ENCODE results near the gene C16orf96.

Gene C16orf96

DNA sequence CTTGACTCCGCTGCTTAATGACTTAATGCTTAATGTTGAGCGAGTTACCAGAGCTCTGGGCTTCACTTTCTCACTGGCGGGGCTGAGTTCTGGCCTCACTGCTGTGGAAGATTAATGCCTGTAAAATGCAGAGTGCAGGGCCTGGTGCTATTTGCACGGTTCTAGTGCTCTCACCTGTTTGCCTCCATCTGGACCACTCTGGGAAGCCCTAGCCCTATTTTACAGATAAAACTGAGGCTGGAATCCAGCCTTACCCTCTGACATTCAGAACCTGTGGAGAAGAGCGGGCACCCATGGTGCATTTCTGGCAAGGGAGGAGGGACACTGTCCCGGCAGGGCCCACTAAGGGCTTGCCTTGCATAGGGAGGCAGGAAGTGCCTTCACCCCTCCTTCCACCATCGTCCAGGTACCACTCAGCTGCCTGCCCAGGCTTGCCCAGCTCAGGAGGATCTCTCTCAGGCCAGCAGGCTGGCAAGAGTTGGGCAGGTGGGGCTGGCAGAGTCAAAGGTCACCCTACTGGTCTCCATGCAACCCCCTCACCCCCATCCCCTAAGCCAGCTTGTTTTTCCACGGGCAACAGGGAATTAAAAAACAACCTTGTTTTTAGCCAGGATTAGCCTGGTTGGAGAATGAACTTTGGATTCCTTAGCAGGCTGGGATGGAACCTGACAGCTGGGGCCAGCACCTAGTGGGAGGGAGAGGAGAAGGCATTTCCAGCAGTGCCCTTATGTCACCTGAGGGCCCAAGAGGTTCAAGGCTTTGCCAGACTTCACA lies 62.7 kb downstream of the C16orf96 start:
- TF ChIP-seq, protein P1, sequence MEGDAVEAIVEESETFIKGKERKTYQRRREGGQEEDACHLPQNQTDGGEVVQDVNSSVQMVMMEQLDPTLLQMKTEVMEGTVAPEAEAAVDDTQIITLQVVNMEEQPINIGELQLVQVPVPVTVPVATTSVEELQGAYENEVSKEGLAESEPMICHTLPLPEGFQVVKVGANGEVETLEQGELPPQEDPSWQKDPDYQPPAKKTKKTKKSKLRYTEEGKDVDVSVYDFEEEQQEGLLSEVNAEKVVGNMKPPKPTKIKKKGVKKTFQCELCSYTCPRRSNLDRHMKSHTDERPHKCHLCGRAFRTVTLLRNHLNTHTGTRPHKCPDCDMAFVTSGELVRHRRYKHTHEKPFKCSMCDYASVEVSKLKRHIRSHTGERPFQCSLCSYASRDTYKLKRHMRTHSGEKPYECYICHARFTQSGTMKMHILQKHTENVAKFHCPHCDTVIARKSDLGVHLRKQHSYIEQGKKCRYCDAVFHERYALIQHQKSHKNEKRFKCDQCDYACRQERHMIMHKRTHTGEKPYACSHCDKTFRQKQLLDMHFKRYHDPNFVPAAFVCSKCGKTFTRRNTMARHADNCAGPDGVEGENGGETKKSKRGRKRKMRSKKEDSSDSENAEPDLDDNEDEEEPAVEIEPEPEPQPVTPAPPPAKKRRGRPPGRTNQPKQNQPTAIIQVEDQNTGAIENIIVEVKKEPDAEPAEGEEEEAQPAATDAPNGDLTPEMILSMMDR (IDR thresholded peaks at IDR 0.05; ENCODE audit: control insufficient read depth, insufficient read depth, low read depth, low read length, missing control alignments) = no peak
- no peak overlapping the region for H3K4me3 ChIP-seq (ENCODE audit: control insufficient read depth, low read depth, low read length)
- DNase-seq (ENCODE audit: low read depth) = no peak

DNA sequence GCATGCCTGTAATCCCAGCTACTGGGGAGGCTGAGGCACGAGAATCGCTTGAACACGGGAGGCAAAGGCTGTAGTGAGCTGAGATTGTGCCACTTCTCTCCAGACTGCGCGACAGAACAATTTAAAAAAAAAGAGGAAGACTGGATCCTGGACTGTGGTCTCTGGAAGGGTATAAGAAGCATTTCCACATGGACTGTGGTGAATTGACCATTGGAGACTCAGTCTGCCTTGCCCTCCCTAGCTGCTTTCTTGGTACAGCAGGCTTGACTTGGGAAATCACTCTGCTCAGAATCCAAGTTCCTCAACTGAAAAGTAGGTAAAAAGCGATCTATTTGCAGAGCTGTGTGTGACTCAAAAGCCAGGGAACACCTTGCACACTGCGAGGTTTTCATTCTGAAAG lies 67.5 kb downstream of the C16orf96 start:
- H3K4me3 ChIP-seq (ENCODE audit: control insufficient read depth, low read depth, low read length) = no peak overlapping the region
- no peak for DNase-seq (ENCODE audit: low read depth)
- TF ChIP-seq, protein P1 (IDR thresholded peaks at IDR 0.05; ENCODE audit: control insufficient read depth, insufficient read depth, low read depth, low read length, missing control alignments) = no peak

DNA sequence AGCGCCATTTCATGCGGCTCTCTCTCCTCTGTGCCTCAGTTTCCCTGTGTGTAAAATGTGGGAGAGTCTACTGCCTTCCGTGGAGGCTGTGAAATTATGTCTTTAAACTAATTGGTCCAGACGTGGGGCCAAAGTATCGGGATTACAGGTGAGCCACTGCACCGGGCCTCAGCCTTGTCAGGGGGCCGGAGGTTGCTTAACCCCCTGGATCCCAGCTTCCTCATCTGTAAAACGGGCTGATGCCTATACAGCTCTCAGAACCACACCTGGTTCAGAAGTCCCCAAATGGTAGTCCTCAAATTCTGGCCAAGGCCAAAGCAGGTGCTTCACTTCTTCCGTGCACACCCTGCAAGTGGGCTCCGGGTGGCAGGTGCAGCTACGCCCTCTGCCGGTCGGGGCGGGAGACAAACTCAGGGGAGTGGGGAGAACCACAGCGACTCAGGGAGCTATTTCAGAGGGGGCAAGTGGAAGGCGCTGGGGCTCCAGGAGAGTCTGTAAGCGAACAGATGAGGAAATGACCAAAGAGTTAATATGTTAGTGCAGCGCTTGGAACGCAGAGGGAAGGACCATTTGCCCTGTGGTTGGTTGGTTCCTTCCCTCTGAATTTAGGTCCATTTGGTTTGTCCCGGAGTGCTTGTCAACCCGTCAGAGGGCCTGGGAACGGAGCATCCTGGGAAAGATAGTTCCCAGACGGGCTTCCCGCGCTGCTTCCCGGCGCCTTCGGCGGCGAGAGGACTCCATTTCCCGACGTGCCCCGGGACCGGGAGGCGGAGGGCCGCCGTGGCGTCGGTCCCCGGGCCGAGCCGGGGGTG lies 68.1 kb downstream of the C16orf96 start, which contains the start of gene MGRN1:
MGRN1 (plus strand) TSS at position 812 of the 812 bp plus-strand sequence. CDS start 135 bp downstream, outside the sequence.
- peak within 1 kb of the TSS; percentile 93 for H3K4me3 ChIP-seq (ENCODE audit: control insufficient read depth, low read depth, low read length)
- DNase-seq (ENCODE audit: low read depth) = peak; percentile 92
- TF ChIP-seq, protein P1 (IDR thresholded peaks at IDR 0.05; ENCODE audit: control insufficient read depth, insufficient read depth, low read depth, low read length, missing control alignments) = peak; percentile 96

DNA sequence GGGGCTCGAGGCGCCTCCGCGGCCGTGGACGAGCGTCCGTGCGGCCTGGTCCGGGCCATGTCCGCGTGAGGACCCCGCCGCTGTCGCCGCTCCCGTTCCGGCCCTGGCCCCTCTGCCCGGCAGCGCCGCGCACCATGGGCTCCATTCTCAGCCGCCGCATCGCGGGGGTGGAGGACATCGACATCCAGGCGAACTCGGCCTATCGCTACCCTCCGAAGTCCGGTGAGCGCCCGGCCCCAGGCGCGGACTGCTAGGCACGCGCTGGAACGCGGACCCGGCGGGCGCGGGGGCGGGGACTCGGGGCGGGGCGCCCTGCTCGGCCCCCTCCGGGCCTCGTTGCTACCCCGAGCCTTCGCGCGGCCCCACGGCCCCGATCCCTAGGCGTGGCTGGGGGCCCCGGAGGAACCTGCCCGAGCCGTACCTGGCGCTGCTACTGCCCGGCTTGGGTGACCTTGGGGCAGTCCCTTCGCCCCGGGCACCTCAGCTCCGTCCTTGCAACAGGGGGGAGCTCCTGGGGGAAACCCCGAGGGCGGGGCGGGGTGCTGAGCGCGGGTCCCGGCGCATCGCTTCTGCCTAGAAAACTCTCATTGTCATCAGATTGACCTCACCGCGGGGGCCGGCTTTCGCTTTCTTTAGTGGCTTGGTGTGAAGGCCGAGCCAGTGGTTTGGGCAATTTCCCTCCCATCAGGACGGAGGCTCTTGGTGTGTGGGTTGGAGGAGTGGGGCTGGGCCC lies 68.9 kb downstream of the C16orf96 start:
- TF ChIP-seq, protein P1 (IDR thresholded peaks at IDR 0.05; ENCODE audit: control insufficient read depth, insufficient read depth, low read depth, low read length, missing control alignments) = no peak
- DNase-seq (ENCODE audit: low read depth) = no peak
- H3K4me3 ChIP-seq (ENCODE audit: control insufficient read depth, low read depth, low read length) = peak overlapping the region; percentile 93

DNA sequence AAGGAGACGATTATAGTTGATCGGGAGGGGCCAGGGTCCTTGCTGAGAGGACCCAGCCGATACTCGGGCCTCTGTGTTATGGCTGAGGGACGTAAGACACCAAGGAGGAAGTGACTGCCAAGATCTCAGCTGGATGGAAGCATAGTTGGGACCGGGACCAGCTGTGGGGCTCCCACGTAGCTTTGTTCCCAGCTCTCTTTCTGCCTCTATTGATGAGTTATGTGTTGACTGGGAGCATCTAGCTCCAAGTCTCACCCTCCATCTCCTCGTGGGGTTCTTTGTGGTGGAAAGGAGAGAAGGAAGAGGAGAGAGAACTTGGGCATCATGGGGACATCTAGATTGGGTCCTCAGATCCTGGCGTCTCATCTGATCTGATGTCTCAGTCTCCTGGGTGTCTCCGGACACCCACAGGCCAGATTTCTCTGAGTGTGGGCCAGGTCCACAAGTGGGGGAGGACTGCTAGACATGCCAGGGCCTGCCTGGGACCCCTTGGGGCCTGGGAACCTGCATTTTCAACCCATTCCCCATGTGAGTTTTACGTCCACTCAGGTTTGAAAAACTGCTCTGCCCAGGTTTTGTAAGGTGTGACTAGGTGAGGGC lies 69.5 kb downstream of the C16orf96 start:
- TF ChIP-seq, protein P1 (IDR thresholded peaks at IDR 0.05; ENCODE audit: control insufficient read depth, insufficient read depth, low read depth, low read length, missing control alignments) = no peak
- no peak for DNase-seq (ENCODE audit: low read depth)
- H3K4me3 ChIP-seq (ENCODE audit: control insufficient read depth, low read depth, low read length) = peak overlapping the region; percentile 93

DNA sequence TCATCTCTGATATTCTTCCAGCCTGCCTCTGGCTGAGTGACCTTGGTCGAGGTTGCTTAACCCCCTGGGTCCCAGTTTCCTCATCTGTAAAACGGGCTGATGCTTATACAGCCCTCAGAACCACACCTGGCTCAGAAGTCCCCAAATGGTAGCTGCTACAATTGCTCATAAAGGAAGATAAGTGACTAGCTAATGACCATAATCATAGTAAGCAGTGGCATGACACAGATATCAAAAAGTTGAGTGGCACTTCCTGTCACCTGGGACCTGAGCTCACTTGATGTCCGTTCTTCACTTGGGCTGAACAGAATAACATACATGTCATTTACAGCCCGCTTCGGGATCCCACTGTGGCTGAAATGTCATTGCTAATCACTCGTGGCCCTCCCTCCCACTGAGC lies 70.3 kb downstream of the C16orf96 start:
- DNase-seq (ENCODE audit: low read depth) = no peak
- peak overlapping the region; percentile 93 for H3K4me3 ChIP-seq (ENCODE audit: control insufficient read depth, low read depth, low read length)
- TF ChIP-seq, protein P1 (IDR thresholded peaks at IDR 0.05; ENCODE audit: control insufficient read depth, insufficient read depth, low read depth, low read length, missing control alignments) = no peak

Measured in AG09309 (cell line).